ENCODE data around the gene C10orf67.

DNA sequence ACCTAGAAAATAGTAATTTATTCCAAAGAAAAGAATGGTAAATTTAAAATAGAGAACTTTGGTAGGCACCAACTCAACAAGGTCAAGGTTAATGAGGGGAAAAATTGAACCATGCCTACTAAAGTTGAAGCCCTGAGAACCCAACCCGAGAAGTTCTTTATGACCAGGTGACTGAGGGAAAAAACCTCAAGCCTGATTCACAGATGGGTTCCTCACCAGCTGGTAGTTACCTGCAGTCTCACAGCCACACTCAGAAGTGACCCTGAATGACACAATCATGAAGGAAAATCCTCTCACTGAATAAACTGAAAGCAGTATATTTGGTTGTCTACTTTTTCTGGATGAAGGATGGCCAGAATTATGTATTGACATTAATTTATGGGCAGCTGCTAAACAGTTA is 7.0 kb downstream of the C10orf67 start:
- no peak for TF ChIP-seq TAF1 (IDR thresholded peaks at IDR 0.05; ENCODE audit: low read depth)
- TF ChIP-seq, protein P1, sequence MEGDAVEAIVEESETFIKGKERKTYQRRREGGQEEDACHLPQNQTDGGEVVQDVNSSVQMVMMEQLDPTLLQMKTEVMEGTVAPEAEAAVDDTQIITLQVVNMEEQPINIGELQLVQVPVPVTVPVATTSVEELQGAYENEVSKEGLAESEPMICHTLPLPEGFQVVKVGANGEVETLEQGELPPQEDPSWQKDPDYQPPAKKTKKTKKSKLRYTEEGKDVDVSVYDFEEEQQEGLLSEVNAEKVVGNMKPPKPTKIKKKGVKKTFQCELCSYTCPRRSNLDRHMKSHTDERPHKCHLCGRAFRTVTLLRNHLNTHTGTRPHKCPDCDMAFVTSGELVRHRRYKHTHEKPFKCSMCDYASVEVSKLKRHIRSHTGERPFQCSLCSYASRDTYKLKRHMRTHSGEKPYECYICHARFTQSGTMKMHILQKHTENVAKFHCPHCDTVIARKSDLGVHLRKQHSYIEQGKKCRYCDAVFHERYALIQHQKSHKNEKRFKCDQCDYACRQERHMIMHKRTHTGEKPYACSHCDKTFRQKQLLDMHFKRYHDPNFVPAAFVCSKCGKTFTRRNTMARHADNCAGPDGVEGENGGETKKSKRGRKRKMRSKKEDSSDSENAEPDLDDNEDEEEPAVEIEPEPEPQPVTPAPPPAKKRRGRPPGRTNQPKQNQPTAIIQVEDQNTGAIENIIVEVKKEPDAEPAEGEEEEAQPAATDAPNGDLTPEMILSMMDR (IDR thresholded peaks at IDR 0.05; ENCODE audit: poor library complexity, severe bottlenecking) = no peak
